ENCODE measurements around the gene LIN28A. TPM values are rescaled to one million over a fixed set of nuclear protein-coding genes. Genes with fewer than 3 reads are reported as not detected.
A peak's percentile ranks its signal among the peaks of the same experiment; 100 is the strongest.

The LIN28A gene
- total RNA-seq, 4 donors from 2014 or later: not detected

DNA sequence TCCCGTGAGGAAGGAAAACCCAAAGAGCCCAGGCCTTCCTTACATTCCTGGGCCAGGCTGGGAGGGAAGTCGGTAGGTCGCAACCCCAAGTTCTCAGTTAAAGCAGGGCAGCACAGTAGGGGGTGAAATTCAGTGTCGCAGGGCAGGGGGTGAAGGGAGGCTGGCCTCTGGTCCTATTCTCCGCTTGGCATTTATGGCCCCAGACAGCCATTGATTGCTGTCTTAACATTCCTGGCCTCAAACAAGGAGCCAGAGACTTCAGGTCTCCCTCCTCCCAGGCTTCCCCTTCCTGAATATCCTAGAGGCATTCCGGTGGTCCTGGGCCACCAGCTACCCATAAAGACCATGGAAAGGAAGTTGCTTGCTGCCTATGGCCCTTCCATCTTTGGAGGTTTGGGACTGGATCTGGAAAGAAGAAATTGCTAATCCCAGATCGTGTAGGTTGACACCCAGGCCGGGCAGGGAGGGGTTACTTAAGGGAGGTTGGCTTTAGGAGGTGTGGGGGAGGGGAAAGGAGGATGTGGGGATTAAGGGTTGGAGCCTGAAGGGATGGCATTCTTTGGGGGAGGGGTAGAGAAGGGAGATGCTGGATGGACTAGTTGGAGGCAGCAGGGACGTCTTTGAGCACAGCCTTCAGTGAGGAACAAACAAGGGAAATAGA is 1.7 kb downstream of the LIN28A start:
- H3K36me3 ChIP-seq: no peaks in the 10 kb centered on the region
- no peak for DNase-seq
- in situ Hi-C loops (cut with MboI; ENCODE audit: low pct_ligation_motif_present in 1 of 4, low pct_unique_long_range_greater_than_20kb in 1 of 4, low sequenced_read_pairs in 3 of 4) (no loop called here), intact Hi-C loops (cut with DNase I; ENCODE audit: low total_unique reads) (no loop called here)
- no peak overlapping the region for H3K4me3 ChIP-seq
- no peaks in the 10 kb centered on the region for H3K4me1 ChIP-seq
- H3K27ac ChIP-seq: no peak overlapping the region
- H3K9me3 ChIP-seq: no peaks in the 10 kb centered on the region
- 13 to 22% methylated on average over 4 to 9 of the region's 9 CpGs for WGBS, 2 donors (ENCODE audit: low coverage in 1 of 2)
- peaks cover 74% of the 10 kb centered on the region for H3K27me3 ChIP-seq
- no peak for TF ChIP-seq POLR2AphosphoS5 (IDR thresholded peaks at IDR 0.05)

DNA sequence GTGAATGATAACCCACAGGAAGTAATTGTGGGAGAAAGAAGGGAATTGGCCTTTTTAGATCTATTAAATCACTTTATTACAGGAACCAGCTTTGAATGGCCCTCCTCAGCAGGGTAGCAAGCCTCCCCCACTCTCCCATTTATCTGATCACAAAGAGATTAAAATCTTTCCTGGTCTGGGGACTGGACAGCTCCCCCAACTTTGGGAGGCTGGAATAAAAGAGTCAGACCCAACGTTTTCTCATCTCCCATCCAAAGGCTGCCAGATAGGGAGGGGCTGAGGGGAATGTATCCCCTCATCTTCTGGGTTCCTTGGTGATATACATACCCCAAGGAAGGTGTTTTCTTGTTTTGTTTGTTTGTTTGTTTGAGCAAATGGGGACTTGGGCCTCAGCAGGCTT is 2.4 kb downstream of the LIN28A start:
- no peaks in the 10 kb centered on the region for H3K36me3 ChIP-seq
- in situ Hi-C loops (cut with MboI; ENCODE audit: low pct_ligation_motif_present in 1 of 4, low pct_unique_long_range_greater_than_20kb in 1 of 4, low sequenced_read_pairs in 3 of 4): no loop called here
- DNase-seq: no peak
- TF ChIP-seq POLR2A (IDR thresholded peaks at IDR 0.05): no peak
- TF ChIP-seq EP300 (IDR thresholded peaks at IDR 0.05; ENCODE audit: low read depth): no peak
- TF ChIP-seq POLR2AphosphoS5 (IDR thresholded peaks at IDR 0.05): no peak
- TF ChIP-seq, protein P1, sequence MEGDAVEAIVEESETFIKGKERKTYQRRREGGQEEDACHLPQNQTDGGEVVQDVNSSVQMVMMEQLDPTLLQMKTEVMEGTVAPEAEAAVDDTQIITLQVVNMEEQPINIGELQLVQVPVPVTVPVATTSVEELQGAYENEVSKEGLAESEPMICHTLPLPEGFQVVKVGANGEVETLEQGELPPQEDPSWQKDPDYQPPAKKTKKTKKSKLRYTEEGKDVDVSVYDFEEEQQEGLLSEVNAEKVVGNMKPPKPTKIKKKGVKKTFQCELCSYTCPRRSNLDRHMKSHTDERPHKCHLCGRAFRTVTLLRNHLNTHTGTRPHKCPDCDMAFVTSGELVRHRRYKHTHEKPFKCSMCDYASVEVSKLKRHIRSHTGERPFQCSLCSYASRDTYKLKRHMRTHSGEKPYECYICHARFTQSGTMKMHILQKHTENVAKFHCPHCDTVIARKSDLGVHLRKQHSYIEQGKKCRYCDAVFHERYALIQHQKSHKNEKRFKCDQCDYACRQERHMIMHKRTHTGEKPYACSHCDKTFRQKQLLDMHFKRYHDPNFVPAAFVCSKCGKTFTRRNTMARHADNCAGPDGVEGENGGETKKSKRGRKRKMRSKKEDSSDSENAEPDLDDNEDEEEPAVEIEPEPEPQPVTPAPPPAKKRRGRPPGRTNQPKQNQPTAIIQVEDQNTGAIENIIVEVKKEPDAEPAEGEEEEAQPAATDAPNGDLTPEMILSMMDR (IDR thresholded peaks at IDR 0.05): no peak
- no peaks in the 10 kb centered on the region for H3K9me3 ChIP-seq
- H3K27ac ChIP-seq: no peak overlapping the region
- WGBS, 2 donors (ENCODE audit: low coverage in 1 of 2): 0 to 22% methylated on average over 1 of the region's 1 CpG
- intact Hi-C loops (cut with DNase I; ENCODE audit: low total_unique reads): no loop called here
- peaks cover 74% of the 10 kb centered on the region for H3K27me3 ChIP-seq
- no peak overlapping the region for H3K4me3 ChIP-seq
- H3K4me1 ChIP-seq: no peaks in the 10 kb centered on the region

DNA sequence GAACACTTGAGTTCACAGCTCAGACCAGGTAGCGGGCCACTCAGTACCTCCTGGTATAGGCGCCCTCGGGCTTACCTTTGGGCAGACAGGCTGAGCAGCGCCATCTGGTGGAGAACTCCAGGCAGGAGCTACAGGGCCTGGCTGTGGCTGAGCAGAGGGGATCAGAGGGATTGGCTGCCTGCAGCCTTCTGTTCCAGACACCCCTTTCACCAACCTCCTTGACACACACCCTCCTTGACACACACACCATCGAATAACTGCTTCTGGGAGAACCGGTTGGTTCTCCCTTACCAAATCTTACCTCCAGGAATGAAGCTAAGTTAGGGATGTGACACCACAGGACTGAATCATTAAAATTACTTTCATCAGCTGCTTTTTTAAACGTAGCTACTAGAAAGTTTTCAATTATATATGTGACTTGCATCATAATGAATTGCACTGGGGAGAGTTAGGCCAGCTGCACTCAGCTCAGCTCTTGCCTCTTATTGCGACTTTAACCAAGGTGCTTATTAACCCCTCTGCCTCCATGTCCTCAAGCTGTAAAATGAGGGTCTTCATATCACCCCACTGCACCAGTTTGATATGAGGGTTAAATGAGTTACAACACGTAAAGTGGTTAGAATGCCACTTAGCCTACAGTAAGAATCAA is 6.6 kb downstream of the LIN28A start:
- 23 to 56% methylated on average over 3 to 9 of the region's 9 CpGs for WGBS, 2 donors (ENCODE audit: low coverage in 1 of 2)
- no peak overlapping the region for H3K4me3 ChIP-seq
- H3K4me1 ChIP-seq: peaks cover 0 to 7% (median 2%) of the 10 kb centered on the region in 4 donors
- no peaks in the 10 kb centered on the region for H3K9me3 ChIP-seq
- peaks cover 41% of the 10 kb centered on the region for H3K27me3 ChIP-seq
- TF ChIP-seq, protein P1 (IDR thresholded peaks at IDR 0.05): peak; percentile 54 to 86 (median 80)
- no peak for TF ChIP-seq POLR2AphosphoS5 (IDR thresholded peaks at IDR 0.05)
- in situ Hi-C loops (cut with MboI; ENCODE audit: low pct_ligation_motif_present in 1 of 4, low pct_unique_long_range_greater_than_20kb in 1 of 4, low sequenced_read_pairs in 3 of 4): no loop called here
- DNase-seq: peak; percentile 83
- no peaks in the 10 kb centered on the region for H3K36me3 ChIP-seq
- intact Hi-C loops (cut with DNase I; ENCODE audit: low total_unique reads): no loop called here
- H3K27ac ChIP-seq: no peak overlapping the region

DNA sequence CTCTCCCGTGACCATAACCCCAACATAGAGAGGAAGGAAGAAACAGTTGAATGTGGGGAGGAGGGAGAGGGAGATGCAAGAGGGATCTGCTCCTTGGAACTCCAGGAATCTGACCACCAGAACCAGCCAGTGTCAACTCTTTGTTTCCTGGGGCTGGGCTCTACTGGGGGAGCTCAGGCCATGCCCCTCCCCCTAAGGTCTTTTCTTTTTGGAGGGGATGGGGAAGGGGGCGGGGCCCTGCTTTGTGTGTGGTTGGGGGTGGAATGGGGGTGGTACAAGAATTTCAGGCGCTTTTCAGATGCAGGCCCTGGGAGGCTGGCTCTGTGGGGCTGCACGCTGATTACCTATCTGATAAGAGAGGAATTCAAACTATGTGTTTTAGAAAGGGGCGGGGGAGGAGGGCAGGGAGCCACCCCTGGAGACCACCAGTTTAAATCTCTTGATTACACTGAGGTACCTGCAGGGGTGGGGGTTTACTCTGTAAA is 8.3 kb downstream of the LIN28A start:
- DNase-seq: no peak
- H3K4me1 ChIP-seq: peaks cover 0 to 7% (median 2%) of the 10 kb centered on the region in 4 donors
- H3K4me3 ChIP-seq: no peak overlapping the region
- H3K27me3 ChIP-seq: peaks cover 25% of the 10 kb centered on the region
- WGBS, 2 donors (ENCODE audit: low coverage in 1 of 2): 40% methylated on average over 4 of the region's 5 CpGs; no CpG with 5 or more reads in 1 of the 2 donors
- no peaks in the 10 kb centered on the region for H3K9me3 ChIP-seq
- intact Hi-C loops (cut with DNase I; ENCODE audit: low total_unique reads) (no loop called here), in situ Hi-C loops (cut with MboI; ENCODE audit: low pct_ligation_motif_present in 1 of 4, low pct_unique_long_range_greater_than_20kb in 1 of 4, low sequenced_read_pairs in 3 of 4) (no loop called here)
- no peaks in the 10 kb centered on the region for H3K36me3 ChIP-seq
- H3K27ac ChIP-seq: no peak overlapping the region
- no peak for TF ChIP-seq EP300 (IDR thresholded peaks at IDR 0.05; ENCODE audit: low read depth)

DNA sequence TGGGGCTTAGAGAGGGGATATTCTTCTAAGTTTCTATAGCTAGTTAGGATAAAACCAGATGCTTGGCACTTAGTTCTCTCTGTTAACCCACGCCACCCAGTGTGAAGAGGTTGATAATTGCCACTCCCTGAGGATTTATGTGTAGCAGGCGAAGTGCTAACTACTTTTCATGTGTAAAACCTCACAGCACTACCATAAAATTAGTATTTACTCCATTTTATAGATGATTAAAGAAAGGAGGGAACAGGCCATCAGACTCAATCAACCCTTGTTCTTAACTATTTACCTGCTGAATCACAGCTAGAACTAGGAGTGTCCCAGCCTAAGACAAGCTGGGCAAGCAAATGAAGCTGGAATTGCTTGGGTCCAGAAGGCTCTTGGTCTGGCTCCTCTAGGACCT is 8.9 kb downstream of the LIN28A start:
- Histone ChIP-seq H3K27me3 (peaks cover 25% of the 10 kb centered on the region), H3K27ac (no peak overlapping the region), H3K9me3 (no peaks in the 10 kb centered on the region), H3K4me1 (peaks cover 0 to 7% (median 2%) of the 10 kb centered on the region in 4 donors), H3K36me3 (no peaks in the 10 kb centered on the region), H3K4me3 (no peak overlapping the region)
- no peak for TF ChIP-seq POLR2AphosphoS5 (IDR thresholded peaks at IDR 0.05)
- no peak for TF ChIP-seq EP300 (IDR thresholded peaks at IDR 0.05; ENCODE audit: low read depth)
- no peak for DNase-seq
- in situ Hi-C loops (cut with MboI; ENCODE audit: low pct_ligation_motif_present in 1 of 4, low pct_unique_long_range_greater_than_20kb in 1 of 4, low sequenced_read_pairs in 3 of 4): no loop called here
- WGBS, 2 donors (ENCODE audit: low coverage in 1 of 2): 39 to 50% methylated on average over 2 of the region's 2 CpGs
- intact Hi-C loops (cut with DNase I; ENCODE audit: low total_unique reads): no loop called here

Measured in transverse colon (tissue), 4 donors.